OCI-LY1 (cell line): ENCODE results near the gene FGF2.

ENCODE experiments used
- CTCF ChIP-seq: fragments of 200-600 bp; sonication (generic), shearing (Covaris generic); IDR thresholded peaks from 2 replicates; pipeline ENCODE4 v1.5.1; 2017; ENCODE audit warnings: mild to moderate bottlenecking, antibody characterized with exemption, low read length, moderate library complexity, mixed read lengths
- EZH2 ChIP-seq: fragments of 200-600 bp; sonication (generic), shearing (Covaris generic); IDR thresholded peaks from 2 replicates; pipeline ENCODE4 v1.8.0; 2017; ENCODE audit warnings: borderline replicate concordance, mixed run types, mild to moderate bottlenecking, antibody characterized with exemption, low read length, moderate library complexity, mixed read lengths

DNA sequence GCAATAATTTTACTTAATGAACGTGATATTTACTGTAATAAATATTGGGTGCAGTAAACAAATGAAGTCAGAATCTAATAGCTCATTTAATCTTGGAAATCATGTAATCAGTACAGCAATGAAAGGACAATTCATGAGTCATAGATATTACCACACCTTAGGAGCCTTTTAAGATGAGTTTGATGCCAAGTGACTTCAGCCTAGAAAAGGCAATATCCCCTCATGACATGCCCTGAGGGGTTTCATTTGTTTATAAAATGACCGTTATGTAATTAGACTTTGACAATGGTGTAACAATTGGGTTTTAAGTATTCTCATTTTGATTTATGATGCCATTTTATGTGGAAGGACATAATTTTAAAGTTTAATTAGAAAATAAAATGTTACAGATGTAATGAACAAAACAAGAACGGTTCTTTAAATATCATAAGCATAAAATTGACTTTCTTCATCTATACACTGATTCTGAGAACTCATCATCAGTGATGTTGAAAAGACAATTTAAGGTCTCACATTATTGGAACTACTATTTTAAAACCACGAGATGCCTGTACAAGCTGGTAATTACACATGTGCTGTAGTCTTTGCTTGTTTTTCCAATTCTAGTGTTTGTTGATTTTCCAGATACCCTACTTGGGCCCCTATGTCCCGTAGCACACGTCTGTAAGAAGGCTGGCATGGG is 5.0 kb downstream of the FGF2 start:
- TF ChIP-seq CTCF, result no peak
- no peak for TF ChIP-seq EZH2
